ENCODE results near the gene CENPP. TPM values are rescaled to one million over a fixed set of nuclear protein-coding genes. Genes with fewer than 3 reads are reported as not detected.

Gene CENPP
- total RNA-seq, 1 donor from 2014 or later = 24.6 TPM

DNA sequence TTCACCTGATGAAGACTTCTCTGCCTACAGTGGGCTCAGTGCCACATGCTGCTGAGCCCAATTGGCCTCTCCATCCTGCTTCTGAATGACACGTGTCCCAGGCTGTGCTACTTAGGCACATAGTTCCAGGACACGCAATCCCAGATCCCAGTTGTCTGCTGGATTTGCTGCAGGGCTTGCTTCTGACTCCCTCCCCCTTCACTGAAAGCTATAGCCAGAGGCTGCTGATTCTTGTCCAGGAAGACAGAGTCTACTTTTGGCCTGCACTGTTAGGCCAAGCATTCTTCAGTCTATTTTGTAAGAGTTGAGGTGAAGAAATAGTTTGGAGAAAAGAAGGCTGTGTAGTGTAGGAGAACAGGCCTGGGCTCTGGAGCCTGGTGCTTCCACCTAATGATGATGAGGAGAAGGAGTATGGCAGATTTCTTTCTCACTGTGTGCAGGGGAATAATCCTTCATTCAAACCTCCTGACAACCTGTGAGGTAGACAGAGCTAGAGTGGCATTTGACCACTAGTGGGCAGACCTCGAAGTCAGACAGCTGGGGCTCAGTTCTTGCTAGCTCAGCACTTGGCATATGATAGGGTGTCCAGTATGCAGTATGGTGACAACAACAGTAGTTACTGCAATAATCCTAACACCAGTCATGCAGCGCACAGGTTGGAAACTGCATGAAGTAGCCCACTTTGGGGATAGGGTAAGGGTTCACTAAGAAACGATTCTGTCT is 176.1 kb downstream of the CENPP start:
- H3K27ac Mint-ChIP-seq = no peak overlapping the region
- no peaks in the 10 kb centered on the region for H3K4me1 Mint-ChIP-seq (ENCODE audit: low read depth)
- no peak for DNase-seq (ENCODE audit: low spot score)
- no peaks in the 10 kb centered on the region for H3K27me3 Mint-ChIP-seq (ENCODE audit: insufficient read depth)
- no peak overlapping the region for H3K4me3 Mint-ChIP-seq
- H3K9me3 Mint-ChIP-seq = no peaks in the 10 kb centered on the region
- intact Hi-C loops (cut with micrococcal nuclease) = no loop called here
- peaks cover 2% of the 10 kb centered on the region for H3K36me3 Mint-ChIP-seq (ENCODE audit: low read depth)

DNA sequence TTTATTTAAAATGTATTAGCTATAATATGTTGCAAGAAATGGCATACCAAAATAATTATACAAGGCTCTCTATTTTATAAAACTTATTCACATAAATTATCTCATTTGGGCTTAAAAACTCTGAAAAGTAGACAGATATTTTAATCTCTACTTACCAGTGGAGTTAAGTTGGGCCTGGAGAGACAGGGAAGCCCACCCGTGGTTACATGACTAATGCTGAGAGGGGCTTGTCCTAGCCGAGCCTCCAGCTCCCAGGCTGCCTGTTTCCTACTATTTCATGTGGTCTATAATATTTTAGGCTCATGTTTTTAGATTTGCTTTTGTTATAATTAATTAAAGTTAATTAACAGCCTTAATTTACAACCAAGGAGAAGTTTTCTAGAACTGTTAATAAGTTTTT is 177.4 kb downstream of the CENPP start:
- no peak for DNase-seq (ENCODE audit: low spot score)
- H3K36me3 Mint-ChIP-seq (ENCODE audit: low read depth) = no peaks in the 10 kb centered on the region
- intact Hi-C loops (cut with micrococcal nuclease) = no loop called here
- no peaks in the 10 kb centered on the region for H3K27me3 Mint-ChIP-seq (ENCODE audit: insufficient read depth)
- H3K4me3 Mint-ChIP-seq = no peak overlapping the region
- no peak overlapping the region for H3K27ac Mint-ChIP-seq
- H3K9me3 Mint-ChIP-seq = no peaks in the 10 kb centered on the region
- peaks cover 8% of the 10 kb centered on the region for H3K4me1 Mint-ChIP-seq (ENCODE audit: low read depth)

DNA sequence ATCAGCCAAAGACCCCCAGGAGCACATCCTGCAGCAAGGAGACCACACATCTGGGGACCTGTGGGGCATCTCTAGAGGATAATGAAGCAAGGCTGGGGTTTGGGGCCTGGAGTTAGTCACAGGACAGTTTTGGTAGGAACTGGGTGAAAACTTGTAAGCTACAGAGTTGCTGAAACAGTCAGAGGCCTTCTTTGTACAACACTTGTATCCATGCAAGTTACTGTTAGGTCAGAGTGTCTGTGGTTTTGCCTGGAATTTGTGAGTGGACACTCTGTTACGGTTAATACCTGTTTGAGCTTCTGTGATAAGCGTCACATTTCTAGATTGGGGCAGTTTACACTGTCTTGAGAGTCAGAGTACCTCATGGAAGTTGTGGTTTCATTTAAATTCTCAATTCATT is 179.1 kb downstream of the CENPP start:
- Mint-ChIP-seq H3K9me3 (no peaks in the 10 kb centered on the region), H3K27ac (no peak overlapping the region), H3K27me3 (ENCODE audit: insufficient read depth) (no peaks in the 10 kb centered on the region), H3K36me3 (ENCODE audit: low read depth) (no peaks in the 10 kb centered on the region), H3K4me3 (no peak overlapping the region), H3K4me1 (ENCODE audit: low read depth) (peaks cover 8% of the 10 kb centered on the region)
- intact Hi-C loops (cut with micrococcal nuclease) = no loop called here
- no peak for DNase-seq (ENCODE audit: low spot score)

DNA sequence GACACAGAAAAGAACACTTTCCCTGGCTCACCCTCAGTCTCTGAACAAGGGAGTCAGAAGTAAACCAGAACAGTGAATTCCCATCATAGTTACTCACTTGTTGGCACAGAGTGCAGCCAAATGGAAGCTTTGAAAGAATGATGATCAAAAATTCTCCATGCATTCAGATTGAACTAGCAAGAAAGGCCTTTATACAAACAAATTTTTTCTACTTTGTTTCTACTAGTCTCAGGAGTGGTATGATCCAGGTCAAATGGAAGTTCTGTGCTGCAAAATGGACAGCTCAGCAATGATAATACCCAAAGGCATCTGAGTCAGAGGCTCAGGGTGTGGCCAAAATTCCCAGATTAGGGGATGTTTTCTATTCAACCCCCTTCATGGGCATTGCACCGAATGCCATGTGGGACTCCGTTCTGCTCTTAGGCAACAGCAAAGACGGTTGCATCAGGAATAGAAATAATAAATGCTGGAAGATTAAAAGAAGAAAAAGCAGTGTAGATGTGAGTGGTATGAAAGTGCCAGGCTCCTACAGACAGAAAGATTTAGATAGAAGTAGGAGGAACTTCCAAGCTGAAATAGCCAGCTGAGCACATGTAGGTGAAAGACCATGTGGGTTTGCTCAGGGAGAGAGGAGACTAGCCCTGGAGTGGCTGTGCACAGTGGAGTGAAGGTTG is 180.6 kb downstream of the CENPP start:
- H3K27ac Mint-ChIP-seq = no peak overlapping the region

DNA sequence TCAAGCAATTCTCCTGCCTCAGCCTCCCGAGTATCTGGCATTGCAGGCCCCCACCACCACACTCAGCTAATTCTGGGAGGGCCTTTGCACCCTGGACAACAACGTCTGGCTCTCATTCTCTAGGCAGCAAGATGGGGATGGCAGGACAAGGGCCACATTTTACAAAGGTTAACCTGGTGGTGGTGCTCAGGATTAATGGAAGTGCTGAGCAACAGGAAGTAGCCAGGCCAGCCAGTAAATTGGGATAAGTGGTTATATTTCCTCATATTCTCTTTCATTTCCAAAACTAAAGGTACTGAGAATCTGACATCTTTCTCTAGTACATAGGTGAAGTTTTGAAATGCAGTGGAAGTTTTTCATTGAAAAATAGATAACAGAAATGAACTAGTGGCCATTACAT is 181.3 kb downstream of the CENPP start:
- H3K27me3 Mint-ChIP-seq (ENCODE audit: insufficient read depth) = no peaks in the 10 kb centered on the region
- H3K4me1 Mint-ChIP-seq (ENCODE audit: low read depth) = peaks cover 8% of the 10 kb centered on the region
- H3K9me3 Mint-ChIP-seq = no peaks in the 10 kb centered on the region
- H3K27ac Mint-ChIP-seq = no peak overlapping the region
- no peak for DNase-seq (ENCODE audit: low spot score)
- H3K36me3 Mint-ChIP-seq (ENCODE audit: low read depth) = no peaks in the 10 kb centered on the region
- no peak overlapping the region for H3K4me3 Mint-ChIP-seq
- intact Hi-C loops (cut with micrococcal nuclease) = no loop called here

More for the DNA sequence above, 180.6 kb downstream of the CENPP start:
- intact Hi-C loops (cut with micrococcal nuclease) = no loop called here
- H3K27me3 Mint-ChIP-seq (ENCODE audit: insufficient read depth) = no peaks in the 10 kb centered on the region
- peaks cover 8% of the 10 kb centered on the region for H3K4me1 Mint-ChIP-seq (ENCODE audit: low read depth)
- H3K4me3 Mint-ChIP-seq = no peak overlapping the region
- DNase-seq (ENCODE audit: low spot score) = no peak
- no peaks in the 10 kb centered on the region for H3K36me3 Mint-ChIP-seq (ENCODE audit: low read depth)
- H3K9me3 Mint-ChIP-seq = no peaks in the 10 kb centered on the region

DNA sequence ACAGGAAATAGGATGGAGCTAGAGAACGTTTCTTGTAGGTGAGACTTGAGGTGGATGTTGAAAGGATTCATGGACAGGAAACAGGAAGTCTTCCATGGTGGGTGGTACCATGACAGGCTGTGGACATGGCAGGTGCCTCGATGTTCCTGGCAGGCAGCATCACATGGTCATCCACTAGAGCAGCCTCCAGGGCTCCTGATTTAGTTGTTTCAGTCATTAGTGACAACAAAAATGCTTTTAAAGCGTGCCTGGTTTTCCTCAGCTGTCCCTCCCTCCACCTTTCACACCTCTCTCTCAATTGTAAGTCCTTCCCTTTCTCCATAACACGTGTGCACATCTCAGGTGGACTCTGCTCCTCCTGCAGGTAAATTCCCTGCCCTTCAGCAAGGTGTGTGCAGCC is 181.7 kb downstream of the CENPP start:
- Mint-ChIP-seq H3K9me3 (no peaks in the 10 kb centered on the region), H3K27me3 (ENCODE audit: insufficient read depth) (no peaks in the 10 kb centered on the region), H3K36me3 (ENCODE audit: low read depth) (no peaks in the 10 kb centered on the region), H3K27ac (no peak overlapping the region), H3K4me3 (no peak overlapping the region), H3K4me1 (ENCODE audit: low read depth) (peaks cover 8% of the 10 kb centered on the region)
- DNase-seq (ENCODE audit: low spot score) = no peak
- intact Hi-C loops (cut with micrococcal nuclease) = no loop called here

DNA sequence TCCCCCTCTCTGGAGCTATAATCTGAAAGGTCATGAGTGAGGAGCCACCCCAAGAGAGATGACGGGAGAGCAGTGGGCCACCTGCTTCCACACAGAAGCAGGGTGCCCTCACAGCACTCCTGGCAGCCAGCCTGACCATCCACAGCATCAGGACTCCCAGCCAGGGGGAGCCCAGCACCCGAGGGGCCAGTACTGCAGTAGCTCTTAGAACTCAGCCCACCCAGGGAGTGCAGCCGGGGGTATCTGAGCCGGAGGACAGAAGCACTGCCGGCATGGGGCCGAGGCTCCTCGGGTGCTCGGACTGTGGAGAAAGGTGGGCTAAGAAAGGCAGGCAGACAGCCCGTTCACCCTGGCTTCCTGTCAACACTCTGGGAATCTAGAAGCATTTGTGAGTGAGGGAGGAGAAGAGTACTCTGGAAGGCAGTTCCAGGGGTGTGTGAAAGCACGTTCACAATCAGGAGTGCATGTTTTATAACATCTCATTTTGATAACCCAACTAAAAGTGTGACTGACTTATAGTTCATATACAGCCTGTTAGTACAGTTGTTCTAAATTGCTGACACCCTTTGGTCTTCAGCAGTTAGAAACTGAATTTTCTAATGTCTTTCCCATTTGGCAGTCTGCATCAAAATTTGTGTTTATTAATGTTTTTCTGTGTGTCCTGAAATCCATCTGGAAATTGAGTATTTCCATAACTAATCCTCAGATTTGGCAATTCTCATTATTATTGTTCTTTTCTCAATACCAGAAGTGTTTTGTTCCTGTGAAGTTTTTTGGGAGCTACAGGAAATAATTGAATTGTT is 182.5 kb downstream of the CENPP start:
- no peak overlapping the region for H3K27ac Mint-ChIP-seq
- intact Hi-C loops (cut with micrococcal nuclease) = no loop called here
- peaks cover 8% of the 10 kb centered on the region for H3K4me1 Mint-ChIP-seq (ENCODE audit: low read depth)
- no peak overlapping the region for H3K4me3 Mint-ChIP-seq
- H3K36me3 Mint-ChIP-seq (ENCODE audit: low read depth) = no peaks in the 10 kb centered on the region
- H3K9me3 Mint-ChIP-seq = no peaks in the 10 kb centered on the region
- no peak for DNase-seq (ENCODE audit: low spot score)
- no peaks in the 10 kb centered on the region for H3K27me3 Mint-ChIP-seq (ENCODE audit: insufficient read depth)

DNA sequence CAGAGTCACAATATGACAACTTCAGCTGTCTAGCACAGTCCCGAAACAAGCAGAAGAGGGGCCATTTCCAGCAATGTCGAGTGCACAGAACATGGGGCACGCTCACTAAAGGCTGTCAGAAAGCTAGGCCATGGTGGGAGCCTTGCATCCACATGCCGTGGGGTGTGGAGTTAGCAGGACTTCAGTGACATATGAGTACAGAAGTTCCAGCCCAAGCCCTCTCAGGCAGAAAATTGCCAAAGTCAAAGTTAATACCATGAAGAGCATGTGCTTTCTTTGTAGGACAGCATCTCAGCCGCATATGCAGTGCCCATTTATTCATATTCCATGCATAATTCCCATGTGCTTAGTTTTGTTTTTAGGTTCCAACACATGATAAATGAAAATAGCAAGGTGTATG is 183.3 kb downstream of the CENPP start:
- no peaks in the 10 kb centered on the region for H3K27me3 Mint-ChIP-seq (ENCODE audit: insufficient read depth)
- H3K27ac Mint-ChIP-seq = no peak overlapping the region
- H3K4me3 Mint-ChIP-seq = no peak overlapping the region
- intact Hi-C loops (cut with micrococcal nuclease) = no loop called here
- H3K36me3 Mint-ChIP-seq (ENCODE audit: low read depth) = no peaks in the 10 kb centered on the region
- DNase-seq (ENCODE audit: low spot score) = no peak
- H3K4me1 Mint-ChIP-seq (ENCODE audit: low read depth) = peaks cover 8% of the 10 kb centered on the region
- no peaks in the 10 kb centered on the region for H3K9me3 Mint-ChIP-seq

DNA sequence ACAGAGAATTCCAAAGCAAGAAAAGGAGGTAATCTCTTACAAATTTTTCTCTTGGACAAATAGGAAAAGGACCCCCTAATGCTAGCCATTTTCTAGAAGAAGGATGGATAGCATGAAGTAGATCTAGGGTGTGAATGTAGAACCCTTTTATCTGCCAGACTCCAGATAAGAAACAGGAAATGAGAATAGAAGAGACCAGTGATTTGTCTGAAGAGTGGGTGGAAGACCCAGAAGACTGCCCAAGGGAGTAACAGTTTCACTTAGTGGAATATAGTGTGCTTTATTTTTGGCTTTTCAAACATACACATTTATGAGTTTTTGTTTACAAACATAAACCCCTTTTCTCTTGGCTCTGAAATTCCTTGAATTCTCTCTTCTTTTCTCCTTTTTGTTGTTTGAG is 185.0 kb downstream of the CENPP start:
- H3K27me3 Mint-ChIP-seq (ENCODE audit: insufficient read depth) = no peaks in the 10 kb centered on the region
- intact Hi-C loops (cut with micrococcal nuclease) = no loop called here
- no peak overlapping the region for H3K4me3 Mint-ChIP-seq
- H3K9me3 Mint-ChIP-seq = no peaks in the 10 kb centered on the region
- no peak overlapping the region for H3K27ac Mint-ChIP-seq
- peaks cover 8% of the 10 kb centered on the region for H3K4me1 Mint-ChIP-seq (ENCODE audit: low read depth)
- no peak for DNase-seq (ENCODE audit: low spot score)
- no peaks in the 10 kb centered on the region for H3K36me3 Mint-ChIP-seq (ENCODE audit: low read depth)

DNA sequence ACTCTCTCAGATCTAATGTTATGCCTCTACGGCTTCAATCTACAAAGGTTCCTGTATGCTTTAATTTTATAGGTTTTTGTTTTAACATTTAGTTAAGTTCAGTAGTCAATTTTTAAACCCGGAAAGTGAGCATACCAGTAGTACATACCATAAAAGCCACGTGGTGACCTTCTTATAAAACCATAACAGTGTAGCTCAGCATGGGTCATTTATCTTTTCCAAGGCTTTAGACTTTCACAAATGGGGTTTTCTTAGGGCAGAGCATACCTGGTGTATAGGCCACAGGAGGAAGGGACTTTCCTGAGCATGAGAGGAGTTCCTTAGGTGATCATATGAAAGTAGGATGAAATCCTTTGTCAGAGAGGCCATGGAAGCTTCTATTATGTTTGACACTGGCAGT is 186.9 kb downstream of the CENPP start:
- no peaks in the 10 kb centered on the region for H3K27me3 Mint-ChIP-seq (ENCODE audit: insufficient read depth)
- DNase-seq (ENCODE audit: low spot score) = no peak
- no peaks in the 10 kb centered on the region for H3K36me3 Mint-ChIP-seq (ENCODE audit: low read depth)
- intact Hi-C loops (cut with micrococcal nuclease) = no loop called here
- H3K4me3 Mint-ChIP-seq = no peak overlapping the region
- H3K9me3 Mint-ChIP-seq = no peaks in the 10 kb centered on the region
- no peak overlapping the region for H3K27ac Mint-ChIP-seq
- peaks cover 2% of the 10 kb centered on the region for H3K4me1 Mint-ChIP-seq (ENCODE audit: low read depth)

DNA sequence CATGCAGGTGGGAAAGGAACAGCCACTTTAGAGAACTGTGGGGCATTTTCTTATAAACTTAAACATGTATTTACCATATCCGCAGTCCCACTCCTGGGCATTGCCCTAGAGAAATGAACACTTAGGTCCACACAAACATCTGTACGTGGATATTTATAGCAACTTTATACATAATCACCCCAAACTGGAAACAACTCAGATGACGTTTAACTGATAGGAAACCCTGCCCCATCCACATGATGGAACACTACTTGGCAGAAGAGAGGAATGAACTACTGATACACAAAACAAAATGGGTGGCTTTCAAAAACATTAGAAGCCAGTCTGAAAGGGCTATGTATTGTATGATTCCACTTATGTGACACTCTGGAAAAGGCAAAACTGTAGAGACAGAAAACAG is 187.6 kb downstream of the CENPP start:
- Mint-ChIP-seq H3K36me3 (ENCODE audit: low read depth) (no peaks in the 10 kb centered on the region), H3K27ac (no peak overlapping the region), H3K9me3 (no peaks in the 10 kb centered on the region), H3K4me1 (ENCODE audit: low read depth) (no peaks in the 10 kb centered on the region), H3K4me3 (no peak overlapping the region), H3K27me3 (ENCODE audit: insufficient read depth) (no peaks in the 10 kb centered on the region)
- intact Hi-C loops (cut with micrococcal nuclease) = no loop called here
- DNase-seq (ENCODE audit: low spot score) = no peak

DNA sequence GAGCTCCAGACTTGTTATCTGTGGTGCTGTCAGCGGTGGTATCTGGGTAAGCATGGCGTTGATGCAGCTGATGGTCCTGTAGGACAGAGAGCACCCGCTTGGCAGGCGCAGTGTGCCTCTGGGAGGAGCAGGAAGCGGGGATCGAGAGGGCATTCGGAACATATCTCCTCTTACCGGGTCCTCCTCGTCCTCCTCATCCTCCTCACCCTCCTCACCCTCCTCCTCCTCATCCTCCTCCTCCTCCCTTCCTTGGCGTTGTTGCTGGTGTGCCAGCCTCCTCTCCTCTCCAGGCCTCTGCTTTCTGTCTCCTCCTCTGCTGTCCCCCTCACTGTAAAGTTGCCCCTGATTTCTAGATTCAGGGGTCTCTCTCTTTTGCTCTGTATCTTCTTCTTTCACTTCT is 188.9 kb downstream of the CENPP start:
- intact Hi-C loops (cut with micrococcal nuclease) = no loop called here
- Mint-ChIP-seq H3K4me3 (no peak overlapping the region), H3K27me3 (ENCODE audit: insufficient read depth) (no peaks in the 10 kb centered on the region), H3K4me1 (ENCODE audit: low read depth) (no peaks in the 10 kb centered on the region), H3K27ac (no peak overlapping the region), H3K36me3 (ENCODE audit: low read depth) (no peaks in the 10 kb centered on the region), H3K9me3 (no peaks in the 10 kb centered on the region)
- no peak for DNase-seq (ENCODE audit: low spot score)

DNA sequence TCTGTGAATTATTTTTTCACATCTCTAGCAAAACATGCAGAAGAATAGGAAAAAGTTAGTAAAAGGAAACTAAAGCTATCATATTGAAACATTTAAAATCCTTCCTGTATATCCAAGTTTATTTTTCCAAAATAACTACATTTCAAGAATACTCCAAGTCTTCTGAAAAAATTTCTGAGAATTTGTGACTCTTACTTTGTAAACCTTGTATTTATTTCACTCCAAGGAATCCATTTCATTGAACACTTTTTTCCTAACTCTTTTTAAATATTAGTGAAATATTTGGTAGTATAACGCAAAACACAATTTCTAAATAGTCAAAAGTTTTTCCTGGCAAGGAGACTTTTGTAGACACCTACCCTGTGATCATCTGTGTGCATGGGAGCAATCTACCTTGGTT is 190.8 kb downstream of the CENPP start:
- intact Hi-C loops (cut with micrococcal nuclease) = no loop called here
- H3K27me3 Mint-ChIP-seq (ENCODE audit: insufficient read depth) = no peaks in the 10 kb centered on the region
- H3K4me1 Mint-ChIP-seq (ENCODE audit: low read depth) = no peaks in the 10 kb centered on the region
- H3K27ac Mint-ChIP-seq = no peak overlapping the region
- DNase-seq (ENCODE audit: low spot score) = no peak
- no peaks in the 10 kb centered on the region for H3K36me3 Mint-ChIP-seq (ENCODE audit: low read depth)
- no peaks in the 10 kb centered on the region for H3K9me3 Mint-ChIP-seq
- H3K4me3 Mint-ChIP-seq = no peak overlapping the region
